Tibial nerve (tissue), 4 donors: ENCODE measurements around the gene FAT2.
"Not testable (repeated sequence)": the region's sequence is repeated elsewhere in the genome, so short reads cannot be mapped to it uniquely, and the experiment has no call there.

ENCODE experiments used
- CTCF ChIP-seq, 5 experiments: fragments of 200-600 bp in 3 of 5; fragments of 450-650 bp in 2 of 5; sonication (generic) in 3 of 5; IDR thresholded peaks; one replicate each; pipeline ENCODE4 v1.5.1; 2016 to 2019; ENCODE audit warnings: antibody characterized with exemption in 5 of 5, mild to moderate bottlenecking in 3 of 5, moderate library complexity in 2 of 5
- EP300 ChIP-seq, 2 donors: sonication (generic); formaldehyde crosslinking; IDR thresholded peaks; one replicate each; pipeline ENCODE4 v1.6.1; 2017; ENCODE audit warnings: antibody characterized with exemption in 2 of 2, mild to moderate bottlenecking in 1 of 2
- POLR2A ChIP-seq, 2 donors: fragments of 450-650 bp; IDR thresholded peaks; one replicate each; pipeline ENCODE4 v1.6.1; 2017; ENCODE audit warnings: antibody characterized with exemption in 2 of 2, mild to moderate bottlenecking in 2 of 2, moderate library complexity in 2 of 2

DNA sequence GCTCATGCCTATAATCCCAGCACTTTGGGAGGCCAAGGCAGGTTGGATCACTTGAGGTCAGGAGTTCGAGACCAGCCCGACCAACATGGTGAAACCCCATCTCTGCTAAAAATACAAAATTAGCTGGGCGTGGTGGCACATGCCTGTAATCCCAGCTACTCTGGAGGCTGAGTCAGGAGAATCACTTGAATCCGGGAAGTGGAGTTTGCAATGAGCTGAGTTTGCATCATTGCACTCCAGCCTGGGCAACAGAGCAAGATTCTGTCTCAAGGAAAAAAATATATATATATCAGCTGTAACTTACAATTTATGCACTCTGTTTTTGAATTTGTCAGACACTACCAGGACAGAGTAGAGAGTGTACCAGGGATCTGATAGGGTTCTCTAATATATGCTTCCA lies 5.8 kb downstream of the FAT2 start:
- not testable (repeated sequence) for TF ChIP-seq CTCF, POLR2A, EP300 (IDR thresholded peaks at IDR 0.05)
